NCI-H1092 treated with DMSO at 0.1 percent for 48 hours (cell line): ENCODE results near the gene LECT2.

ENCODE experiments used
- DNase-seq: peaks from one replicate; lab custom pipeline; 2025; lab: John Stamatoyannopoulos, UW

Gene LECT2

GRCh38 chr5:135954899-135955298 lies at the start of gene LECT2:
Gene LECT2, minus strand, starts transcription at chr5:135954983. Its CDS starts 150 bp downstream, at chr5:135954833.
- no peak for DNase-seq

- DNase-seq = no peak
These were observed 49.7 kb upstream of the LECT2 start for GRCh38 chr5:136004436-136004835.

GRCh38 chr5:136001466-136001981 lies 46.7 kb upstream of the LECT2 start:
- no peak for DNase-seq

GRCh38 chr5:136000932-136001331 lies 46.1 kb upstream of the LECT2 start:
- DNase-seq = no peak

- no peak for DNase-seq
These were observed 45.4 kb upstream of the LECT2 start for GRCh38 chr5:136000147-136000546.

GRCh38 chr5:135999406-136000139 lies 44.8 kb upstream of the LECT2 start:
- no peak for DNase-seq

GRCh38 chr5:135998889-135999288 lies 44.1 kb upstream of the LECT2 start:
- no peak for DNase-seq

GRCh38 chr5:135997673-135998335 lies 43.0 kb upstream of the LECT2 start:
- DNase-seq = no peak

GRCh38 chr5:135996611-135997010 lies 41.8 kb upstream of the LECT2 start:
- DNase-seq = no peak

- no peak for DNase-seq
These were observed 41.2 kb upstream of the LECT2 start for GRCh38 chr5:135995976-135996375.

GRCh38 chr5:135993880-135994636 lies 39.3 kb upstream of the LECT2 start:
- DNase-seq = no peak

- DNase-seq = no peak
These were observed 38.6 kb upstream of the LECT2 start for GRCh38 chr5:135993335-135993879.

GRCh38 chr5:135991429-135991828 lies 36.6 kb upstream of the LECT2 start:
- no peak for DNase-seq

- DNase-seq = no peak
These were observed 35.9 kb upstream of the LECT2 start for GRCh38 chr5:135990528-135991255.

- DNase-seq = no peak
These were observed 34.9 kb upstream of the LECT2 start for GRCh38 chr5:135989686-135990085.

- DNase-seq = no peak
These were observed 33.8 kb upstream of the LECT2 start for GRCh38 chr5:135988546-135988945.

- no peak for DNase-seq
These were observed 32.2 kb upstream of the LECT2 start for GRCh38 chr5:135986891-135987401.

- DNase-seq = no peak
These were observed 31.6 kb upstream of the LECT2 start for GRCh38 chr5:135986401-135986800.

- no peak for DNase-seq
These were observed 31.2 kb upstream of the LECT2 start for GRCh38 chr5:135985951-135986350.

GRCh38 chr5:135980620-135981019 lies 25.8 kb upstream of the LECT2 start:
- DNase-seq = no peak

- no peak for DNase-seq
These were observed 24.7 kb upstream of the LECT2 start for GRCh38 chr5:135979510-135979909.
